Liver (tissue), 3 donors: ENCODE results near the gene TRABD.

Source experiments
- EGR1 ChIP-seq, 2 donors: IDR thresholded peaks; 2 replicates each; pipeline ENCODE4 v1.6.1; 2016 to 2018; ENCODE audit warnings: antibody characterized with exemption in 2 of 2, low read depth in 2 of 2
- GABPA ChIP-seq, 2 donors: IDR thresholded peaks in 1 of 2; conservative IDR thresholded peaks in 1 of 2; 2 replicates each; pipeline ENCODE4 v1.6.1; 2016; ENCODE audit warnings: antibody characterized with exemption in 2 of 2, mild to moderate bottlenecking in 1 of 2, moderate library complexity in 1 of 2
- HNF4A ChIP-seq, 2 donors: conservative IDR thresholded peaks; 2 replicates each; pipeline ENCODE4 v1.6.1; 2016; ENCODE audit warnings: antibody characterized with exemption in 2 of 2, mild to moderate bottlenecking in 2 of 2
- JUND ChIP-seq, 2 donors: IDR thresholded peaks; 2 replicates each; pipeline ENCODE4 v1.6.1; 2016; ENCODE audit warnings: antibody characterized with exemption in 2 of 2
- RAD21 ChIP-seq, 2 donors: IDR thresholded peaks; 2 replicates each; pipeline ENCODE4 v1.6.1; 2016; ENCODE audit warnings: antibody characterized with exemption in 2 of 2, mild to moderate bottlenecking in 2 of 2
- RXRA ChIP-seq, 2 donors: IDR thresholded peaks; 2 replicates each; pipeline ENCODE4 v1.6.1; 2017 to 2018; ENCODE audit warnings: antibody characterized with exemption in 2 of 2, mild to moderate bottlenecking in 1 of 2
- SP1 ChIP-seq: IDR thresholded peaks from 2 replicates; pipeline ENCODE4 v1.6.1; 2018; ENCODE audit warnings: antibody characterized with exemption, mild to moderate bottlenecking
- TAF1 ChIP-seq: conservative IDR thresholded peaks from 2 replicates; pipeline ENCODE4 v1.6.1; 2016; ENCODE audit warnings: antibody characterized with exemption, mild to moderate bottlenecking
- YY1 ChIP-seq: IDR thresholded peaks from 2 replicates; pipeline ENCODE4 v1.6.1; 2016; ENCODE audit warnings: antibody characterized with exemption, mild to moderate bottlenecking
- TF ChIP-seq, protein P1 (sequence below): fragments of 150-350 bp; IDR thresholded peaks from 2 replicates; pipeline ENCODE4 v1.5.1; 2017; ENCODE audit warnings: improper control_type of control experiment, low read depth, low read length; ENCODE audit not compliant: missing input control
- TF ChIP-seq, protein P2 (sequence below): IDR thresholded peaks from 2 replicates; pipeline ENCODE4 v1.6.1; 2016; ENCODE audit warnings: antibody characterized with exemption
- TF ChIP-seq, protein P3 (sequence below): IDR thresholded peaks from 2 replicates; pipeline ENCODE4 v1.6.1; 2016; ENCODE audit warnings: antibody characterized with exemption
- TF ChIP-seq, protein P4 (sequence below): IDR thresholded peaks from 2 replicates; pipeline ENCODE4 v1.6.1; 2016; ENCODE audit warnings: antibody characterized with exemption, mild to moderate bottlenecking
- TF ChIP-seq, protein P5 (sequence below): IDR thresholded peaks from 2 replicates; pipeline ENCODE4 v1.6.1; 2016; ENCODE audit warnings: antibody characterized with exemption
- donor health status: healthy.
- donor health status: healthy.

DNA sequence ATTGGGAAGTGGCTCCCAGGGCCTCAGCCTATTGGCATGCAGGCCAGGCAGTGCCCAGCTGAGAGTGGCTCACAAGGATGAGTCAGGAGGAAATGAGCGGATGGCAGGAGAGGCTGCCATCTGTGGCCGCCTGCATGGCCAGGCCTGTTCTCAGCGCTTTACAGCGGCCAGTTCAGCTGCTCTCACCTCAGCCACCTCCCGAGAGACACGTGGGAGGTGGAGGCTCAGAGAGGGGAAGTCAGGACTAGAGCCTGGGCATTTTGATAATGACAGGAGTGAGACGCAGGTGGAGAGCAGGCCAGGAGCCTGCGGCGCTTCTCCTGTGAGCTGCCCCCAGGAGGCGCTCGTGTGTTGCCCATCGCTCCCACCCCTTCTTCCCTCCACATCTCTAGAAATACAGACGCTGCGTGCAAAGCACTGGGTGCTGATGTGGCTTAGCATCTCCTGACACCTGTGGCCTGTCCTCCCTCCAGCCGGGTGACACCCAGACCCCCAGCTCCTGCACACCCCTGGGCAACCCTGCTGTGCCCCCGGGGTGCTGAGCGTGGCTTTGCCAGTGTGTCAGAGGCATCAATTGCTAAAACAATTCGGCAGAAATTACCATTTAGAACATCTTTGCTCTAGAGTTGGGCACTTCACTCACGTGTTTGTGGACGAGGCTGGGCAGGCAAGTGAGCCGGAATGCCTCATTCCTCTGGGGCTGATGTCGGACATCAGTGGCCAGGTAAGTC, 36.6 kb upstream of the TRABD start:
- TF ChIP-seq, protein P1, sequence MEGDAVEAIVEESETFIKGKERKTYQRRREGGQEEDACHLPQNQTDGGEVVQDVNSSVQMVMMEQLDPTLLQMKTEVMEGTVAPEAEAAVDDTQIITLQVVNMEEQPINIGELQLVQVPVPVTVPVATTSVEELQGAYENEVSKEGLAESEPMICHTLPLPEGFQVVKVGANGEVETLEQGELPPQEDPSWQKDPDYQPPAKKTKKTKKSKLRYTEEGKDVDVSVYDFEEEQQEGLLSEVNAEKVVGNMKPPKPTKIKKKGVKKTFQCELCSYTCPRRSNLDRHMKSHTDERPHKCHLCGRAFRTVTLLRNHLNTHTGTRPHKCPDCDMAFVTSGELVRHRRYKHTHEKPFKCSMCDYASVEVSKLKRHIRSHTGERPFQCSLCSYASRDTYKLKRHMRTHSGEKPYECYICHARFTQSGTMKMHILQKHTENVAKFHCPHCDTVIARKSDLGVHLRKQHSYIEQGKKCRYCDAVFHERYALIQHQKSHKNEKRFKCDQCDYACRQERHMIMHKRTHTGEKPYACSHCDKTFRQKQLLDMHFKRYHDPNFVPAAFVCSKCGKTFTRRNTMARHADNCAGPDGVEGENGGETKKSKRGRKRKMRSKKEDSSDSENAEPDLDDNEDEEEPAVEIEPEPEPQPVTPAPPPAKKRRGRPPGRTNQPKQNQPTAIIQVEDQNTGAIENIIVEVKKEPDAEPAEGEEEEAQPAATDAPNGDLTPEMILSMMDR = peak; percentile 88
- TF ChIP-seq, protein P2, sequence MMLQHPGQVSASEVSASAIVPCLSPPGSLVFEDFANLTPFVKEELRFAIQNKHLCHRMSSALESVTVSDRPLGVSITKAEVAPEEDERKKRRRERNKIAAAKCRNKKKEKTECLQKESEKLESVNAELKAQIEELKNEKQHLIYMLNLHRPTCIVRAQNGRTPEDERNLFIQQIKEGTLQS = no peak
- peak; percentile 90 to 94 for TF ChIP-seq RAD21 (IDR thresholded peaks at IDR 0.05)
- peak in 1 of 2 donors; percentile 8 for TF ChIP-seq RXRA (IDR thresholded peaks at IDR 0.05)
- no peak for TF ChIP-seq JUND (IDR thresholded peaks at IDR 0.05)
- TF ChIP-seq, protein P3, sequence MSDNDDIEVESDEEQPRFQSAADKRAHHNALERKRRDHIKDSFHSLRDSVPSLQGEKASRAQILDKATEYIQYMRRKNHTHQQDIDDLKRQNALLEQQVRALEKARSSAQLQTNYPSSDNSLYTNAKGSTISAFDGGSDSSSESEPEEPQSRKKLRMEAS = no peak
- no peak for TF ChIP-seq EGR1 (IDR thresholded peaks at IDR 0.05; ENCODE audit: low read depth in 2 of 2)
- TF ChIP-seq YY1 = no peak
- TF ChIP-seq, protein P4, sequence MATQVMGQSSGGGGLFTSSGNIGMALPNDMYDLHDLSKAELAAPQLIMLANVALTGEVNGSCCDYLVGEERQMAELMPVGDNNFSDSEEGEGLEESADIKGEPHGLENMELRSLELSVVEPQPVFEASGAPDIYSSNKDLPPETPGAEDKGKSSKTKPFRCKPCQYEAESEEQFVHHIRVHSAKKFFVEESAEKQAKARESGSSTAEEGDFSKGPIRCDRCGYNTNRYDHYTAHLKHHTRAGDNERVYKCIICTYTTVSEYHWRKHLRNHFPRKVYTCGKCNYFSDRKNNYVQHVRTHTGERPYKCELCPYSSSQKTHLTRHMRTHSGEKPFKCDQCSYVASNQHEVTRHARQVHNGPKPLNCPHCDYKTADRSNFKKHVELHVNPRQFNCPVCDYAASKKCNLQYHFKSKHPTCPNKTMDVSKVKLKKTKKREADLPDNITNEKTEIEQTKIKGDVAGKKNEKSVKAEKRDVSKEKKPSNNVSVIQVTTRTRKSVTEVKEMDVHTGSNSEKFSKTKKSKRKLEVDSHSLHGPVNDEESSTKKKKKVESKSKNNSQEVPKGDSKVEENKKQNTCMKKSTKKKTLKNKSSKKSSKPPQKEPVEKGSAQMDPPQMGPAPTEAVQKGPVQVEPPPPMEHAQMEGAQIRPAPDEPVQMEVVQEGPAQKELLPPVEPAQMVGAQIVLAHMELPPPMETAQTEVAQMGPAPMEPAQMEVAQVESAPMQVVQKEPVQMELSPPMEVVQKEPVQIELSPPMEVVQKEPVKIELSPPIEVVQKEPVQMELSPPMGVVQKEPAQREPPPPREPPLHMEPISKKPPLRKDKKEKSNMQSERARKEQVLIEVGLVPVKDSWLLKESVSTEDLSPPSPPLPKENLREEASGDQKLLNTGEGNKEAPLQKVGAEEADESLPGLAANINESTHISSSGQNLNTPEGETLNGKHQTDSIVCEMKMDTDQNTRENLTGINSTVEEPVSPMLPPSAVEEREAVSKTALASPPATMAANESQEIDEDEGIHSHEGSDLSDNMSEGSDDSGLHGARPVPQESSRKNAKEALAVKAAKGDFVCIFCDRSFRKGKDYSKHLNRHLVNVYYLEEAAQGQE = no peak
- TF ChIP-seq, protein P5, sequence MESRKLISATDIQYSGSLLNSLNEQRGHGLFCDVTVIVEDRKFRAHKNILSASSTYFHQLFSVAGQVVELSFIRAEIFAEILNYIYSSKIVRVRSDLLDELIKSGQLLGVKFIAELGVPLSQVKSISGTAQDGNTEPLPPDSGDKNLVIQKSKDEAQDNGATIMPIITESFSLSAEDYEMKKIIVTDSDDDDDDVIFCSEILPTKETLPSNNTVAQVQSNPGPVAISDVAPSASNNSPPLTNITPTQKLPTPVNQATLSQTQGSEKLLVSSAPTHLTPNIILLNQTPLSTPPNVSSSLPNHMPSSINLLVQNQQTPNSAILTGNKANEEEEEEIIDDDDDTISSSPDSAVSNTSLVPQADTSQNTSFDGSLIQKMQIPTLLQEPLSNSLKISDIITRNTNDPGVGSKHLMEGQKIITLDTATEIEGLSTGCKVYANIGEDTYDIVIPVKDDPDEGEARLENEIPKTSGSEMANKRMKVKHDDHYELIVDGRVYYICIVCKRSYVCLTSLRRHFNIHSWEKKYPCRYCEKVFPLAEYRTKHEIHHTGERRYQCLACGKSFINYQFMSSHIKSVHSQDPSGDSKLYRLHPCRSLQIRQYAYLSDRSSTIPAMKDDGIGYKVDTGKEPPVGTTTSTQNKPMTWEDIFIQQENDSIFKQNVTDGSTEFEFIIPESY = no peak
- no peak for TF ChIP-seq TAF1
- no peak for TF ChIP-seq SP1
- TF ChIP-seq HNF4A (conservative IDR thresholded peaks at IDR 0.05) = peak in 1 of 2 donors; percentile 17
- TF ChIP-seq GABPA (IDR thresholded peaks at IDR 0.05 in 1 of 2, conservative IDR thresholded peaks at IDR 0.05 in 1 of 2) = no peak
